Neutrophil (primary cell): ENCODE results near the gene C6orf132.

Experiments used
- H3K27ac ChIP-seq: fragments of 200-600 bp; sonication (generic); 2 replicates; pipeline ENCODE4 v1.5.1; 2016; ENCODE audit warnings: mild to moderate bottlenecking, moderate library complexity
- H3K27me3 ChIP-seq: fragments of 200-600 bp; sonication (generic); 2 replicates; pipeline ENCODE4 v1.6.0; 2016; ENCODE audit warnings: mild to moderate bottlenecking
- H3K36me3 ChIP-seq: fragments of 200-600 bp; sonication (generic); 2 replicates; pipeline ENCODE4 v1.5.1; 2017
- H3K4me1 ChIP-seq, 2 experiments: fragments of 200-600 bp in 1 of 2; sonication (generic) in 1 of 2; 1 replicate in 1 of 2; 2 replicates in 1 of 2; pipeline versions ENCODE4 v1.5.1 to v1.6.1; 2013 to 2016; ENCODE audit warnings: low read depth in 1 of 2, low read length in 1 of 2, mild to moderate bottlenecking in 1 of 2, moderate library complexity in 1 of 2; ENCODE audit not compliant: control insufficient read depth in 1 of 2, insufficient read depth in 1 of 2
- H3K4me3 ChIP-seq, 2 experiments: fragments of 200-600 bp in 1 of 2; sonication (generic) in 1 of 2; 1 replicate in 1 of 2; 2 replicates in 1 of 2; pipeline ENCODE4 v1.5.1; 2013 to 2016; ENCODE audit warnings: low read depth in 1 of 2, low read length in 1 of 2, mild to moderate bottlenecking in 1 of 2, moderate library complexity in 1 of 2
- H3K9me3 ChIP-seq: fragments of 200-600 bp; sonication (generic); 2 replicates; pipeline ENCODE4 v1.5.1; 2016
- TF ChIP-seq, protein P1 (sequence below): fragments of 200-600 bp; sonication (generic); IDR thresholded peaks from 2 replicates; pipeline ENCODE4 v1.5.1; 2016; ENCODE audit warnings: antibody characterized with exemption

C6orf132 gene

DNA sequence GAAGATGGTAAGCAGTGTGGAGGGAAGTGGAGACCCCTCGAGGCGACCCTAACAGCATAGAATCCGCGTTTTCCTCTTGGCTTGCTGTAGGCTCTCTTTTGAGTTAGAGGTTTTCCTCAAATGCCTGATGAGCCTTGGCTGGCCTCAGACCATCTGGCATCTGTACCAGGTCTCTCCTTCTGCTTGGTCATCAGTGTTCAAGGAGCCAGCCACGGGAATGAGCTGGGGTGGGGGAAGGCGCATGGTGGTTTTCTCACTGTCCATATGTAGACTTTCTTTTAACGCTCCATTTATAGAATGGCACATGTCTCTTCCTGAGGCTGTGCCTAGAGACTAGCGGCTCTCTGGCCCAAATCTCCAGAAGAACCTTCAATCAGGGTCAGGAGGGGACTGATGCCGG is 22.6 kb upstream of the C6orf132 start:
- Histone ChIP-seq H3K4me1 (no peaks in the 10 kb centered on the region), H3K27ac (no peak overlapping the region), H3K36me3 (no peaks in the 10 kb centered on the region), H3K27me3 (peaks cover 11% of the 10 kb centered on the region), H3K9me3 (no peaks in the 10 kb centered on the region), H3K4me3 (no peak overlapping the region)
- TF ChIP-seq, protein P1, sequence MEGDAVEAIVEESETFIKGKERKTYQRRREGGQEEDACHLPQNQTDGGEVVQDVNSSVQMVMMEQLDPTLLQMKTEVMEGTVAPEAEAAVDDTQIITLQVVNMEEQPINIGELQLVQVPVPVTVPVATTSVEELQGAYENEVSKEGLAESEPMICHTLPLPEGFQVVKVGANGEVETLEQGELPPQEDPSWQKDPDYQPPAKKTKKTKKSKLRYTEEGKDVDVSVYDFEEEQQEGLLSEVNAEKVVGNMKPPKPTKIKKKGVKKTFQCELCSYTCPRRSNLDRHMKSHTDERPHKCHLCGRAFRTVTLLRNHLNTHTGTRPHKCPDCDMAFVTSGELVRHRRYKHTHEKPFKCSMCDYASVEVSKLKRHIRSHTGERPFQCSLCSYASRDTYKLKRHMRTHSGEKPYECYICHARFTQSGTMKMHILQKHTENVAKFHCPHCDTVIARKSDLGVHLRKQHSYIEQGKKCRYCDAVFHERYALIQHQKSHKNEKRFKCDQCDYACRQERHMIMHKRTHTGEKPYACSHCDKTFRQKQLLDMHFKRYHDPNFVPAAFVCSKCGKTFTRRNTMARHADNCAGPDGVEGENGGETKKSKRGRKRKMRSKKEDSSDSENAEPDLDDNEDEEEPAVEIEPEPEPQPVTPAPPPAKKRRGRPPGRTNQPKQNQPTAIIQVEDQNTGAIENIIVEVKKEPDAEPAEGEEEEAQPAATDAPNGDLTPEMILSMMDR = no peak

DNA sequence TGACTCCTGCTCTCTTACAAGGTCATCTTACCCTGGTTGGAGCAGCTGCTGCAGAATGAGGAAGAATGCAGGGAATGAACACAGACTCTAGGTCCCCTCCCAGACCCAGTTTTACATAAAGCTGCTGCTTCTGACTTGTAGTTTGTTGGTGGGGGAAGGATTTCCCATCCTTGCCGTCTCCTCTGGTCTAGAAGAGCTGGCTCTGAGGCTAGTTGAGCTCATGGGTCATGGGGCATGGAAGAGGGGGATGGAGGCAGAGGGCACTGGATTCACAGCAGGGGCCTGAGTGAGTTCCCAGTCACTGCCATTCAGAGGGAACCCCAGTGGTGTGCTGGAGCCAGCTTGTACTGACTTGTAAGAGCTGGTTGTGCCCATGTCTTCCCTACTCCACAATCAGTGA is 21.6 kb upstream of the C6orf132 start:
- no peaks in the 10 kb centered on the region for H3K9me3 ChIP-seq
- peaks cover 11% of the 10 kb centered on the region for H3K27me3 ChIP-seq
- H3K4me3 ChIP-seq = no peak overlapping the region
- H3K36me3 ChIP-seq = no peaks in the 10 kb centered on the region
- no peak overlapping the region for H3K27ac ChIP-seq
- TF ChIP-seq, protein P1 = no peak
- H3K4me1 ChIP-seq = no peaks in the 10 kb centered on the region

DNA sequence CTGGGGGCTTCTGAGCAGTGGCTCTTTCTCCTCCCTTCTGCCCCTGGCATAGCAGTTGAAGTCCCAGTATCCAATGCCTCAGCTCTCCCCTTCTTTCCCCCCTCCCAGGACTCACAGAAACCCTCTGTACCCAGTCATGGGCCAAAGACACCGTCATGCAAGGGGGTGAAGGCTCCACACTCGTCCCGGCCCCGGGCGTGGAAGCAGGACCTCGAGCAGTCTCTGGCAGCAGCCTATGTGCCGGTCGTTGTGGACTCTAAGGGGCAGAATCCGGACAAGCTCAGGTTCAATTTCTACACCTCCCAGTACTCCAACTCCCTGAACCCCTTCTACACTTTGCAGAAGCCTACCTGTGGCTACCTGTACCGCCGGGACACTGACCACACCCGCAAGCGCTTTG is 20.4 kb upstream of the C6orf132 start:
- no peak overlapping the region for H3K27ac ChIP-seq
- H3K27me3 ChIP-seq = peaks cover 17% of the 10 kb centered on the region
- H3K4me3 ChIP-seq = no peak overlapping the region
- no peaks in the 10 kb centered on the region for H3K4me1 ChIP-seq
- H3K36me3 ChIP-seq = no peaks in the 10 kb centered on the region
- H3K9me3 ChIP-seq = no peaks in the 10 kb centered on the region
- TF ChIP-seq, protein P1 = no peak

DNA sequence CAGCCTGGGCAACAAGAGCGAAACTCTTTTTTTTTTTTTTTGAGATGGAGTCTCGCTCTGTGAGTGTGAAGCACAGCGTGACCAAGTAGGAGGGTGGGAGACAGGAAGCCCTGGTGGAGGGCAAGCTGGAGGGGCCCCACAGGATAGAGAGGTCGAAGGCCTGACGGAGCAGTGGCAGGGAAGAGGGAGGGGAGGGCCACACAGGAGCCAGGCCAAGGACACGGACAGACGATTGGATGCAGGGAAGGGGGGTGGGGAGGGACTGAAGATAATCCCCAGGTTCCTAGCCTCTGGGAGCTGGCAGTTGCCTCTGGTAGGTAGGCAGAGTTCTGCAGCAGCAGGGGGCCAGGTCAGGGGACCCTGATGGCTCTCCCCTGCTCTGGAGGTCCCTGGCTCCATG is 20.0 kb upstream of the C6orf132 start:
- H3K4me3 ChIP-seq = no peak overlapping the region
- peaks cover 17% of the 10 kb centered on the region for H3K27me3 ChIP-seq
- TF ChIP-seq, protein P1 = no peak
- H3K4me1 ChIP-seq = no peaks in the 10 kb centered on the region
- H3K36me3 ChIP-seq = no peaks in the 10 kb centered on the region
- no peak overlapping the region for H3K27ac ChIP-seq
- no peaks in the 10 kb centered on the region for H3K9me3 ChIP-seq

GRCh38 chr6:42159431-42160024 is 17.1 kb upstream of the C6orf132 start:
- Histone ChIP-seq H3K36me3 (no peaks in the 10 kb centered on the region), H3K4me1 (no peaks in the 10 kb centered on the region), H3K4me3 (no peak overlapping the region), H3K27ac (no peak overlapping the region), H3K27me3 (peaks cover 17% of the 10 kb centered on the region), H3K9me3 (no peaks in the 10 kb centered on the region)
- TF ChIP-seq, protein P1 = no peak

GRCh38 chr6:42158631-42159030 is 16.2 kb upstream of the C6orf132 start:
- peaks cover 17% of the 10 kb centered on the region for H3K27me3 ChIP-seq
- H3K36me3 ChIP-seq = no peaks in the 10 kb centered on the region
- no peak overlapping the region for H3K4me3 ChIP-seq
- TF ChIP-seq, protein P1 = no peak
- H3K4me1 ChIP-seq = no peaks in the 10 kb centered on the region
- no peaks in the 10 kb centered on the region for H3K9me3 ChIP-seq
- no peak overlapping the region for H3K27ac ChIP-seq
